GM18520 (cell line): ENCODE measurements around the gene PRSS33.

Source experiments
- ATAC-seq: cut with Tn5 transposase; IDR thresholded peaks from one replicate; pipeline ENCODE4 v1.9.1; 2021; ENCODE audit not compliant: unreplicated experiment

The PRSS33 gene

DNA sequence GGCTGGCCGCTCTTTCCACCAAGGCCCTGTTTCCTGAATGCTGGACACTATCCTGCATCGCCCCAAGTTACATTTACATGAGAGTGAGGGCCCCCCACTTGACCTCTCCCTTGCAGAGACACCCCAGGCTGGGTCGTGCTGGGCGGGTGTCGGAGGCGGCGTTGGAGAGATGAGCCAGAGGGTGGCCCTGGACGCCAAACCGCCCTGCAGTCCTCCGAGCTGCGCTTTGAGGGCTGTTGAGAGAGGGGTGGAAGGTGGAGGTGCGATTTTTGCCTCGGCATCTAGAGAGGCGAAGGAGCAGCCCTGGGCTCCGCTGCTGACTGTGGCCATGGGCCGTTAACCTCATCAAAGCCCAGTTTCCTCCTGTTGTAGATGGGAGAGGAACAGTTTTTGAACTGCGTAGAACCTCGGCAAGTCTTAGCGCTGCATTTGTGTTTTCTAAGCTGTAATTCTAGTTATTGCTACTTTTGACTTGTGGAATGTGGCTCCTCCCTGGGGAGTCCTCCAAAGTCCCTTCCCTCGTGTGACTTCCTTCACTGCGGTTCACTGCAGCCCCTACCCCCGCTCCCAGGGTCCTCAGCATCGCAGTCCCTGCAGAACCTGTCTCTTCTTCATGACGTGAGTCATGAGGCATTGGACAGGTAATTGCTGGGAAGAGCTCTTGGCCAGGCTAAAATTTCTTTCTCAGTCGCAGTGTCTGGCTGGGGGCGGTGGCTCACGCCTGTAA is 9.3 kb downstream of the PRSS33 start:
- no peak for ATAC-seq

DNA sequence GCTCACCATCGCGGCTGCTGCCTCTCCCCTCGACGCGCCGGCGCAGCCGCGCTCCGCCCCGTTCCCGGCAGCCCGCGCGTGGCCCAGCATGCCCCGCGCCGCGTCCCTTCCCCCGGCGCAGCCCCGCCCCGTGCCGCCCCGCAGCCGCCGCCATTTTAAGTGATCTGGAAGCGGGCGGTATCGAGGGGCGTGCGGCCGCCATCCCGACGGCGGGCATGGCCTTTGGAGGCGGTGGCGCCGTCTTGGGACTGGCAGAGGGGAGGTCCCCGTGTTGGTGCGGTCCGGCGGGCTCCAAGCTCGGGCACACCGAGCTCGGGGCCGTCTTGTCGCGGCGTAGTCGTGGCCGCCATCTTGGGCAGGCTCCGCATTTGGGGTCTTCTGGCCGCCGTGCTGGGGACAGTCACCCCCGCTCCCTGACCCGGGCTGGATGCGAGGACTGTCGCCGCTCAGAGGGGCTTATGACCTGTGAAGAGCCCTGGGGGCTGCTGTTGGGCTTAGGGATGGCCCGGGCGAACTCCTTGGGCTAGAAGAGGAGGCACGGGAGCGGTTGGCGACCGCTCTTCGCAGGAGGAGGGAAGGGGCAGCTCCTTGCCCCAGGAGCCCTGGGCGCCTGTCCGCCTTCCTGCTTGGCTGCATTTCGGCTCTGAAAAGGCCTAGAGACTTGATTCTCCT is 10.0 kb downstream of the PRSS33 start, which contains the start of gene ELOB:
TSS of gene ELOB (minus strand) at position 50 of the 672 bp plus-strand sequence. CDS start at position 9, 41 bp downstream.
- ATAC-seq: peak; percentile 77

DNA sequence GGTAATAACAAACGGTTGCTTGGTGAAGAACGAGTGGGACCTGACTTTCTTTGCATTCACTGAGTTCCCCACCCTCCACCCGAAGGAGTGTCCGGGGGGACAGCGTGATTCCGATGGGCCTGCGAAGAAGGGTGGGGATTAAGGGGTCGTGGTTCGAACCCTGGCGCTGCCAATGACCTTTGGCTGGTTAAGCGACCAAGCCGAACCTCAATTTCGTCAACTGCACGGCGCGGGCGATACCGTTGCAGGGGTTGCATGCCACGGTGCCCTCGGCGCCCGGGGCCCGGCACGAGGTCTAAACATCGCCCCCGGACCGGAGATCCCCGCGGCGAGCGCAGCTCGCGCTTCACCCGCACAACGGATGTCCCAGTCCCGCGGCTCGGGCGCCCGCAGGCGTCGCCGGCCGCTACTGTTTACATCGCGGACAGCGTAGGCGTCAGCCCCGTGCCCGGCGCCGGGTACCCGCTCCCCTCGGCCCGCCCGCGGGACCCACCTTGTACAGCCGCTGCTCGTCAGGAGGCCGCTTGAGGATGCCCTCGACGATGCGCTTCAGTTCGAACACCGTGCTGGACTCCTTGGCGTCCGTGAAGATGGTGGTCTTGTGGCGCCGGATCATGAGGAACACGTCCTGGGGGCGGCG is 10.7 kb downstream of the PRSS33 start:
- peak; percentile 16 for ATAC-seq

DNA sequence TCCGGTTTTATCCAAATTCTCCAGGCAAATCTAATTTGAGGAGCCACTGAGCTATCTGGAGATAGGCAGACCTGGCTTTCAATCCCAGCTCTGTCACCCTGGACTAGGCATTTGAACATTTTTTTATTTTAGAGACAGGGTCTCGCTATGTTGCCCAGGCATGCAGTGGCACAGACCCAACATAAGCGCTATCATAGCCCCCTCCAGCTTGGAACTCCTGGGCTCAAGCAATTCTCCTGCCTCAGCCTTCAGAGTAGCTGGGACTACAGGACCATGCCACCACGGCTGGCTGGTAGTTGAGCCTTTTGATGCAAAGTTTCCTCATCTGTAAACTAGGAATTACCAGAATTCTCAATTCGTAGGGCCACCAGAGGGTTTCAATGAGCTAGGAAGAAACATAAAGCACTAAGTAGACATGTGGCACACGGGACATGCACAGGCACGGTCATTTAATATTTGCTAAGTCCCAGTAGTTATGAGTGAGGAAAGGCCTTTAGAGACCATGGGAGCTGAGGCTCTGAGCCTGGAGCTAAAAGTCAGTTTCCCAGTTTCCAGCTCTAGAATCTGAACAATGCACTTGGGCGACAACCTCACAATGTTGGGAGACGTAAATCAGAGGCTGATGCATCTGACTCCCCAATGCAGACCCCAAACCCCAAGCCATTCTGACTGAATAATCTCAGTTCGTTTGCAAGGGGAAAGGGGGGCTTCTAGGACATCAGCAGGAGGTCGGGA is 11.4 kb downstream of the PRSS33 start:
- ATAC-seq: no peak

DNA sequence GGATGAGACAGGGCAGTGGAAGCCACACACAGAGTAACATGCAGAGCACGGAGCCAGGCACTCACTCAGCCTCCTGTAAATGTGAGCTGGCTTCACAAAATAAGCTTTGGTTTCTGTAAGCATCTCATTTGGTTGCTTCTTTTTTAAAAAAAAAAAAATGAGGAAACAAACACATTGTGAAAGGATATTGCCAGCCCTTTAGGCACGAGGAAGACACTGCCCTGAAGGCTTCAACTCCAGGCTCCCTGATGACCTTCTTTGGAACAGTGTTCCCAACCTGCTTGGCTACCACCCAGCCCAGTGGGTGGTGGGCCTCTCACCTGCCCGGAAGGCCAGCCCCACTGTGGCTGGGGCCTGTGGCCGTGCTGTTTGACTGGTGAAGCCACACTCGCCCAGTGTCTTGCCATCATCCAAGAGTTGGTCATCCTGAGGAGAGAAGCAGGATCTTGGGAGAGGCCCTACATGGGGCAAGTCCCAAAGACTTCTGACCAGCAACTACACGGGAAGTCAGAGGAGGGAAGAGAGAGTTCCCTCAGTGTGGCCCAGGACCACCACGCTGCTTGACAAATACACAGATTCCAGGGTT is 12.1 kb downstream of the PRSS33 start:
- ATAC-seq: no peak

DNA sequence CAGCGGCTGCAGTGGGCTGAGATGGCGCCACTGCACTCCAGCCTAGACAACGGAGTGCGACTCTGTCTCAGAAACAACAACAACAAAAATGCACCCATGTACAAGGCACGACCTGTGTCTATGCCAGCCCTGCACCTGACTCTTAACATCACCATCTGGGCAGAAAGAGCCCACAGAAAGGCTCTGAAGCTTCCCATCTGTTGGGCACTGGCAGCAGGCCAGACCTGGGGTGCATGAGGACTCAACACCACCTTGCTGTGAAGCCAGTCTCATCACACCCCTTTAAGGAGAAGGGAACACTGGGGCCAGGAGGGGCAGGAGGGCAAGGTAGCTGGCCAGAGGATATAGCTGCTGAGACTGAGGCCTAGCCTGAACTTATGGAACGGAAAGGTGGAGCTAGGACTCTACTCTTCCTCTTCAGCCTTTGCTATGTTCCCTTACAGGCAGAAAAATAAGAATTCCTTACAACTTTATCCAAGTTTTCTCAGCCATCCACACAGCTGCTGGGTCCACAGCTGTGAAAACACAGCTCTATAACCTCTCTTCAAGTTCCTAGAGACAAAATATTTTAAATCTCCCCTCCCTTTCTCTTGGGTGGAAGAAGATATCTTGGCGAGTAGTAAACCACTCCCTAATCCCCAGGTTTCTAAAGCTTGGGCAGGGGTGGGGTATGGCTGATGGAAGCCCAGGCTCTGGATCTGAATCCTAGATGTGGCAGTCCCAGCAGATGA is 13.0 kb downstream of the PRSS33 start:
- ATAC-seq: no peak

DNA sequence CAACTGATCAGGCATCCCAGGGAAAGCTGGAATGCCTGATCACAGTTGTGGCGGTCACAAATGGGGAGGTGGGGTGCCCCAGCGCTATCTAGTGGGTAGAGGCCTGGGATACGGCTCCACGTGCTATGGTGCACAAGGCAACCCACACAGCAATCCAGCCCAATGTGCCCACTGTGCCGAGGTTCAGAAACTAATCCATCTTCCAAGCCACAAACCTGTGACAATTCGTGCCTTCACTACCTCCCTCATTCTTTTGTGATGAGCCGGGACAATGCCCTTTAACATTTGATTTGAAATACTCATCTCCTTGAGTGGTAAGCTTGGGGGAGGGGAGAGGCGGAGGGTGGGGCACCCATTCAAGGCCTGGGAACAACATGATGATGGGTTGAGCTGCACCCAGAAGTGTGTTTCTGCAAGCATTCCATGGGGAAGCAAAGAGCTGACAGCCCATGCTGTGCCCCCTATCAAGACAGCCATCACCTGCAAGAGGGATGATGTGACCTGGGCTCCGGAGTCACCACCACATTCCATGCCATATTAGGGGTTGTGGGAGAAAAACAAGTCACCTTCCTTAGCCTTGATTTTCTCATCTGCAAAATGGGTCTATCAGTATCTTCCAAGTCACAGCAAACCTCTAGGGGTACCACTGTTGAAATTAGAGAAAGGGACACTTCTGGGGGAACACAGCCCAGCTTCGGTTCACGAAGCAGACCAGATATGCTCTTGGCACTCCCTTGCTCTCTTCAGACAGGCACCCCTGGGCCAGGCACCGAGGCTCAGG is 14.0 kb downstream of the PRSS33 start:
- ATAC-seq: no peak

DNA sequence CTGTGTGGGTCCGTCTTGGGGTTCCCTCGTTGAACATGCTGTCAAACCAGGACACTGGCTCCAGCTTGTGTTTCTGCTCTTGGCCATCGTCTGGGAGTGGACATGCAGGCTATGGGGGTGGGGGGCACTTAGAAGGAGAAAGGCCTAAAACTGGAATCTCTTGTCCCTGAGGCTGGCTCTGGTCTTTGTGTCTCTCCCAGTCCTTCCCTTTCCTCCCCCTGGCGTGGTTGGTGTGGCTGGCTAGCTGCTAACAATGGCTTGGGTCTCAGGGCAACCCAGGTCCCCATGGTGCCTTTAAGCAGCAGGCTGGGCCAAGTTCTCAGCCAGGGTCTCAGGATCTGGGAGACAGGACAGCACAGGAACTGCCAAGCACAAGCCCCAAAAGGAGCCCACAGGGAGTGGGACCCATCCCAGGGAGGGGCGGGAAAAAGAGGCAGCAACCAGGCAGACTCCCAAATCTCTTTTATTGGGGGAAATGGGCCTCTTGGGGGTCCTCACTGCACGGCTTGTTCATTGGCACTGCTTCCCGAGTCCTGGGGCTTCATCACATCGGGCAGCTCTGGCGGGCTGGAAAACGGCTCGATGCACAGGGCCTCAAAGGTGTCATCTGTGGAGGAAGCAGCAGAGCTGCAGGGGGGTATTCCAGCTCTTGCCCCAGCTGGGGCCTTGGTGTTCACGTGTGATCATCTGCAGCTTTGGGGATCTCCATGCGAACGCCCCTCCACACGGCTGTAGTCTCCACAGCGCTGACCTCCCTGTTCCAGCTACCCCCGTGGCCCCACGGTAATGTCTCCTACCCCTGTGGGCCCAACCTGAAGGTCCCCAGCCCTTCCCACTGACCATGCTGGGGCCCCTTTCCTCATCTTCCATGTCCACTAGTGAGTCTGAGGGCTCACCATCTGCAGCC is 15.6 kb downstream of the PRSS33 start:
- no peak for ATAC-seq

DNA sequence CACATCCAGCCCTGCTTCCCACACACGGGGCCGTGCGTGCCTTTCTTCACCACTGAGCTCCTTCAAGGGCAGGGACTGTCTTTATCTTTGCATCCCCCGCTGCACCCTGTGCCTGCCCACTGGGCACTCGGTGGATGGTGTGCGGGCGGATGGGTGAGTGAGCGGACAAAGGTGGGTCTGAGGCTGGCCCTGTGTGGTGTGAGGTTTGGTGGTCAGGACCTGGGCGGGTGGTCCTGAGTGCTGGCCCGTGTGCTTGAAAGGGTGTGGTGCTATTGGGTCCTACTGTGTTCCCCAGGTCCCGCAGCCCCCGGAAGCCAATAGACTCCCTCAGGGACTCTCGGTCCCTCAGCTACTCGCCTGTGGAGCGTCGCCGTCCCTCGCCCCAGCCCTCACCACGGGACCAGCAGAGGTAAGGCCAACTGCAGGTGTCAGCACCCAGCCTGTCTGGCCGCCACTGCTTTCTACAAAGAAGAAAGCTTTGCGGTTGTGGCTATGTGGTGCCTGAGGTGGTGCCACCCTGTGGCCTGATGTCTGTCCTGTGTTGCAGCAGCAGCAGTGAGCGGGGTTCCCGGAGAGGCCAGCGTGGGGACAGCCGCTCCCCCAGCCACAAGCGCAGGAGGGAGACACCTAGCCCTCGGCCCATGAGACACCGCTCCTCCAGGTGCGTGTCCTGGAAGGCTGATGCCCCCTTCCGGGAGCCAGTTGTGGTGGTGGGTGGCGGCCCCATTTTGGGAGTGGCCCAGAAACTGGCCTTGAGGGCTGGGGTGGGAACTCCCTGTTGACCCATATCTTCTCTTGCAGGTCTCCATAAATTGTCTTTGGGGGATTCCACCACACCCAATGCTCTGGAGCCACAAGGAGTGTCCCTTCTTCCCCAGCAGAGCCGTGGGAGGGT is 17.1 kb downstream of the PRSS33 start:
- no peak for ATAC-seq

DNA sequence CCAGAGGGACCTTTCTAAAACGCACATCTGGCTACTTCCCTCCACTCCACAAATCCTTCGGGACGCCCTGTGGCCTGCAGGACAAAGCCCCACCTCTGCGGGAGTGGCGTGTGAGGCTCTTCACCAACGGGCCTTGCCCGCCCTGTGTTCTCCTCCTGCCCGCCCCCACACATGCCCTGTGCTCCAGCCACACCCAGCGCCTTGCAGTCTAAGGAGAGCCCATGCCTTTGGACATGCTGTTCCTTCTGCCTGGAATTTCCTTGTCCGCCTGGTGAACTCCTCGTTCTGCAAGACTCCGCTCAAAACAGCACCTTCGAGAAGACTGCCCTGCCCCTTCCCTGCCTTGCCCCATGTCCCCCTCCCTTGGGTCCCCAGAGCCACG is 17.7 kb downstream of the PRSS33 start:
- ATAC-seq: no peak

DNA sequence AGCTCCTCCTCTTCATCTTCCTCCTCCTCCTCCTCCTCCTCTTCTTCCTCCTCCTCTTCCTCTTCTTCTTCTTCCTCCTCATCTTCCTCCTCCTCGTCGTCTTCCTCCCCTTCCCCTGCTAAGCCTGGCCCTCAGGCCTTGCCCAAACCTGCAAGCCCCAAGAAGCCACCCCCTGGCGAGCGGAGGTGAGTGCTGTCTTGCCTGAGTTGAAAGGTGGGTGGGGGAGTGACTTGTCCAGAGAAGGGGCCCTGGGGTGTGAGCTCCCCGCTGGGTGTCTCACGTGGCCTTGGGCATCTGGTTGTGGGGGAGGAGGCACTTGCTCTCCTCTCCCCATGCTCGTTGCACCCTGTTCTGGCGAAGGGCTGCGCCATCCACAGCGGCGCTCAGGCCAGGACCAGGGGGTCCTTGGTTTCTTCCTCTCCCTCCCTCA is 18.2 kb downstream of the PRSS33 start:
- ATAC-seq: no peak

DNA sequence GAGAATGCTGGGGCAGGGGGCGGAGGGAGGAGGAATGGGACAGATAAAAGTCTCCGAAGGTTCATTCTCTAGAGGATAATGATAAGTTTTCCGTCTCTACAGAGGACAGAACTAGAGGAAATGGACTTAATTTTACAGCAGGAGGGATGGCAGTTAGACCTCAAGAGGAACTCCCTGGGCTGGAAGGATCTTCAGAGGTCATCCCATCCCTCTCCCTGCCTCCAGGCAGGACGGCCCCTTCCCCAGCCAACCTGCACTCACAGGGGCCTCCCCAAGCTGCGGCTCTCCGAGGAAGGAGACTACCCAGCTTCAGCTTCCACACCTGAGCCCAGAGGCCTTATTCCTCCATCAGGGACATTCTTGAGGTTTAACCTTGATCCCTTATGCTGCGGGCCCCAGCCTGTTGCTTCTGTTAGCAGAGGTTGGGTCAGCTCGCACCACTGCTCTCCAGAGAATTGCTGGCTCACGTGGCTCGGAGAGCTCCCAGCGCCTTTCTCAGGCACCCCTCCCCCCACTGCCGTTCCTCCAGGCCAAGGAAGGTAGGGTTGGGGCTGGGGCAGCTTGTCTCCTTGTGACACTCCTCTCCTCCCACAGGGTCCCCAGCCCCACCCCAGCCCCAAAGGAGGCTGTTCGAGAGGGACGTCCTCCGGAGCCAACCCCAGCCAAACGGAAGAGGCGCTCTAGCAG is 18.8 kb downstream of the PRSS33 start:
- no peak for ATAC-seq

DNA sequence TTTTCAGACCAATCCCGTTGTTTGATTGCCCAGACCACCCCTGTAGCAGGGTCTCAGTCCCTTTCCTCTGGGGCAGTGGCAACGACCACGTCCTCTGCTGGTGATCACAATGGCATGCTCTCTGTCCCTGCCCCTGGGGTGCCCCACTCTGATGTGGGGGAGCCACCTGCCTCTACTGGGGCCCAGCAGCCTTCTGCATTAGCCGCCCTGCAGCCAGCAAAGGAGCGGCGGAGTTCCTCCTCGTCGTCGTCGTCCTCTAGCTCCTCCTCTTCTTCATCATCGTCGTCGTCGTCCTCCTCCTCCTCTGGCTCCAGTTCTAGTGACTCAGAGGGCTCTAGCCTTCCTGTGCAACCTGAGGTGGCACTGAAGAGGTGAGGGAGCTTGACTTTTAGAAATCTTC is 19.5 kb downstream of the PRSS33 start:
- ATAC-seq: no peak

DNA sequence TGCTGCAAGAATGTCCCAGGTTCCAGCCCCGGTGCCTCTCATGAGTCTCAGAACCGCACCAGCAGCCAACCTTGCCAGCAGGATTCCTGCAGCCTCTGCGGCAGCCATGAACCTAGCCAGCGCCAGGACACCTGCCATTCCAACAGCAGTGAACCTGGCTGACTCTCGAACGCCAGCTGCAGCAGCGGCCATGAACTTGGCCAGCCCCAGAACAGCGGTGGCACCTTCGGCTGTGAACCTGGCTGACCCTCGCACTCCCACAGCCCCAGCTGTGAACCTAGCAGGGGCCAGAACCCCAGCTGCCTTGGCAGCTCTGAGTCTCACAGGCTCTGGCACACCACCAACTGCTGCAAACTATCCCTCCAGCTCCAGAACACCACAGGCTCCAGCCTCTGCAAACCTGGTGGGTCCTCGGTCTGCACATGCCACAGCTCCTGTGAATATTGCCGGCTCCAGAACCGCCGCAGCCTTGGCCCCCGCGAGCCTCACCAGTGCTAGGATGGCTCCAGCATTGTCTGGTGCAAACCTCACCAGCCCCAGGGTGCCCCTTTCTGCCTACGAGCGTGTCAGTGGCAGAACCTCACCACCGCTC is 20.1 kb downstream of the PRSS33 start:
- no peak for ATAC-seq

DNA sequence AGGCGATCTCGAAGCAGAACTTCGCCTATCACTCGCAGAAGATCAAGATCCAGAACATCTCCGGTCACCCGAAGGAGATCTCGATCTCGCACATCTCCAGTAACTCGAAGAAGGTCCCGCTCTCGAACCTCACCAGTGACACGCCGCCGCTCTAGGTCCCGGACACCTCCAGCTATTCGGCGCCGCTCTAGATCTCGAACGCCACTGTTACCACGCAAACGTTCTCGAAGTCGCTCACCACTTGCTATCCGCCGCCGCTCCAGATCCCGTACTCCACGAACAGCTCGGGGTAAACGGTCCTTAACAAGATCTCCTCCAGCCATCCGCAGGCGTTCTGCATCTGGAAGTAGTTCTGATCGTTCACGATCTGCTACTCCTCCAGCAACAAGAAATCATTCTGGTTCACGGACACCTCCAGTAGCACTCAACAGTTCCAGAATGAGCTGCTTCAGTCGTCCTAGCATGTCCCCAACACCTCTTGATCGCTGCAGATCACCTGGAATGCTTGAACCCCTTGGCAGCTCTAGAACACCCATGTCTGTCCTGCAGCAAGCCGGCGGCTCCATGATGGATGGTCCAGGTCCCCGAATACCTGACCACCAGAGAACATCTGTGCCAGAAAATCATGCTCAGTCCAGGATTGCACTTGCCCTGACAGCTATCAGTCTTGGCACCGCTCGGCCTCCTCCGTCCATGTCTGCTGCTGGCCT is 20.8 kb downstream of the PRSS33 start:
- ATAC-seq: no peak
